Gastrocnemius medialis (tissue), 4 donors: Measurements from ENCODE around the gene EFS. TPM values are rescaled to one million over a fixed set of nuclear protein-coding genes. Genes with fewer than 3 reads are reported as not detected.

ENCODE experiments used
- ATAC-seq, 2 donors: fragments of 150-250 bp; one replicate each; pipeline ENCODE4 v1.9.1; 2016
- DNase-seq, 2 donors: peaks; one replicate each; pipeline ENCODE4 v3.0.0-alpha.2; 2019
- H3K27ac ChIP-seq, 4 donors: fragments of 200-600 bp; sonication (generic); 1 replicate in 1 of 4; 2 replicates in 3 of 4; pipeline ENCODE4 v1.5.1; 2016 to 2018; ENCODE audit warnings: mild to moderate bottlenecking in 2 of 4, moderate library complexity in 1 of 4
- H3K27me3 ChIP-seq, 3 donors: fragments of 200-600 bp; sonication (generic) in 2 of 3; 1 replicate in 1 of 3; 2 replicates in 2 of 3; pipeline versions ENCODE4 v1.5.1 to v1.6.0; 2016 to 2019; ENCODE audit warnings: mild to moderate bottlenecking in 1 of 3, moderate library complexity in 1 of 3
- H3K36me3 ChIP-seq, 2 donors: fragments of 200-600 bp; sonication (generic) in 1 of 2; one replicate each; pipeline ENCODE4 v1.5.1; 2017 to 2018
- H3K4me1 ChIP-seq, 2 donors: fragments of 200-600 bp; sonication (generic) in 1 of 2; one replicate each; pipeline ENCODE4 v1.5.1; 2016 to 2017; ENCODE audit warnings: mild to moderate bottlenecking in 2 of 2
- H3K4me3 ChIP-seq, 4 donors: fragments of 200-600 bp; sonication (generic) in 3 of 4; 1 replicate in 1 of 4; 2 replicates in 3 of 4; pipeline ENCODE4 v1.5.1; 2016 to 2019; ENCODE audit warnings: mild to moderate bottlenecking in 2 of 4
- H3K9me3 ChIP-seq, 3 donors: fragments of 200-600 bp; sonication (generic) in 2 of 3; 1 replicate in 1 of 3; 2 replicates in 2 of 3; pipeline ENCODE4 v1.5.1; 2016 to 2019
- POLR2A ChIP-seq, 2 donors: fragments of 450-650 bp; IDR thresholded peaks; one replicate each; pipeline ENCODE4 v1.6.1; 2017; ENCODE audit warnings: antibody characterized with exemption in 2 of 2, mild to moderate bottlenecking in 2 of 2, moderate library complexity in 2 of 2
- in situ Hi-C, 4 donors: fragments of 200-750 bp; cut with MboI; loops; one replicate each; pipeline versions ENCODE4 v1.15.0 to v1.8.0; 2017; ENCODE audit warnings: low sequenced_read_pairs in 4 of 4
- intact Hi-C: fragments of 100-400 bp; cut with DNase I; formaldehyde crosslinking; loops from one replicate; pipeline ENCODE4 v1.15.1; 2023; ENCODE audit warnings: low total_unique reads
- total RNA-seq, 4 donors: library from RNA; depleted of rRNA; stranded (reverse); fragments of >200 nt; gene quantifications; one replicate each; pipeline versions ENCODE4 v1.1.0 to v1.2.3, GENCODE V29; 2016
- TF ChIP-seq, protein P1 (sequence below), 5 experiments: fragments of 450-650 bp in 3 of 5; fragments of 200-600 bp in 2 of 5; sonication (generic) in 2 of 5; IDR thresholded peaks in 4 of 5; conservative IDR thresholded peaks in 1 of 5; 1 replicate in 4 of 5; 2 replicates in 1 of 5; pipeline ENCODE4 v1.5.1; 2016 to 2019; ENCODE audit warnings: antibody characterized with exemption in 5 of 5, mild to moderate bottlenecking in 3 of 5, moderate library complexity in 3 of 5

Gene EFS
- total RNA-seq, 4 donors from 2014 or later, result 0.31 to 4.1 (median 1.6) TPM

DNA sequence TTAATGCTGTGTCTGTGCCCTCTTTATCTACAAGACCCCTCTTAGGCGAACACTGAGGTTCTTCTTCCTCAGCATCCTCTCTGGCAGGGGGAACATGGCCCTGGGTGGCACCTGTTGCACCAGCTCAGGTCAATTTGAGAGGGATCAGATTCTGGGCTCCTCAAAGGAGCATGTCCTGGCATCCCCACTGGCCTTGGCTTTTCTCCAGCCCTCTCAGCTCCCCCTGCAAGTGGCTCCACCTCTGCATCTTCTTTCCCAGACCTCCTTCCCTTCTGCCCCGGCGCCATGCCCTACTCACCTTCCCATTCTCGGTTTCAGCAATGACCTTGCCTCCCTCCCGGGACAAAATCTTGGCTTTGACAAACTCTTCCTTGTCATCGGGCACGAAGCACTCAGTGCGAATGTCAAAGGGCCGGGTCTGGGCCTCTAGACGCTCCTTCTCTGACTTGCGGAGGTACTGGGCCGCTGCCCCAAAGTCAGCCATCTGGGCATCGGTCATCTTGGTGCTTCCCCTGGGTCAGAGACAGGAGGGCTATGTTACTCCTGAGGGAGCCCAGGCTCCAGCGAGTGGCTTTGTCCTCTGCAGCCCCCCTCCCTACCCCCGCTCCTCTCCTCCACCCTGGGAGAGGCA is 41.9 kb upstream of the EFS start:
- TF ChIP-seq, protein P1, sequence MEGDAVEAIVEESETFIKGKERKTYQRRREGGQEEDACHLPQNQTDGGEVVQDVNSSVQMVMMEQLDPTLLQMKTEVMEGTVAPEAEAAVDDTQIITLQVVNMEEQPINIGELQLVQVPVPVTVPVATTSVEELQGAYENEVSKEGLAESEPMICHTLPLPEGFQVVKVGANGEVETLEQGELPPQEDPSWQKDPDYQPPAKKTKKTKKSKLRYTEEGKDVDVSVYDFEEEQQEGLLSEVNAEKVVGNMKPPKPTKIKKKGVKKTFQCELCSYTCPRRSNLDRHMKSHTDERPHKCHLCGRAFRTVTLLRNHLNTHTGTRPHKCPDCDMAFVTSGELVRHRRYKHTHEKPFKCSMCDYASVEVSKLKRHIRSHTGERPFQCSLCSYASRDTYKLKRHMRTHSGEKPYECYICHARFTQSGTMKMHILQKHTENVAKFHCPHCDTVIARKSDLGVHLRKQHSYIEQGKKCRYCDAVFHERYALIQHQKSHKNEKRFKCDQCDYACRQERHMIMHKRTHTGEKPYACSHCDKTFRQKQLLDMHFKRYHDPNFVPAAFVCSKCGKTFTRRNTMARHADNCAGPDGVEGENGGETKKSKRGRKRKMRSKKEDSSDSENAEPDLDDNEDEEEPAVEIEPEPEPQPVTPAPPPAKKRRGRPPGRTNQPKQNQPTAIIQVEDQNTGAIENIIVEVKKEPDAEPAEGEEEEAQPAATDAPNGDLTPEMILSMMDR (IDR thresholded peaks at IDR 0.05 in 4 of 5, conservative IDR thresholded peaks at IDR 0.05 in 1 of 5), result no peak
- intact Hi-C loops (loop anchor here (2.0 kb wide), 1 partner anchor 38 kb away; no protein-coding TSS in a partner anchor), in situ Hi-C loops (no loop called here)
- Histone ChIP-seq H3K36me3 (no peaks in the 10 kb centered on the region), H3K27ac (peak overlapping the region; percentile 79 to 90 (median 84)), H3K4me3 (peak overlapping the region in 2 of 4 donors; percentile 18 to 47), H3K9me3 (no peaks in the 10 kb centered on the region), H3K4me1 (peaks cover 10 to 47% of the 10 kb centered on the region in 2 donors), H3K27me3 (no peaks in the 10 kb centered on the region)
- DNase-seq, result peak; percentile 38 to 77
- ATAC-seq, result peak in 1 of 2 donors; percentile 1

DNA sequence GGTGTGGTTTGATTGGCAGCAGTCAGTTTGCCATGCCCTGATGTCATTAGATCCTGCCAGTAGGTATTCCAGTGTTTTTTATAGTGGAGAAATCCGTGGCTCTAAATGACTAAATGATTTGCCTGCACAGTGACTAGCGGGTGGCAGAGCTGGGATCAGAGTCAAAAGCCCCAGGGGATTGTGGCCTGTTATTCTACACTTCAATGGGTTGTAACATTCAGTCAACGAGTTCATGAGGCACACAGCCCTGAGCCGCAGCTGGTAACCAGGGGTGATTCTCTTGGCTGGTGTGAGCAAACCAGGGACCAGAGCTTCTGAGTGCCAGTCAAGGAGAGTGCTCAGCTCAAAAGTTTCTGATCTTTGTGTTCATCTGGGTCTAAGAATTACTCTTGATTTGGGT is 41.3 kb upstream of the EFS start:
- no peak for TF ChIP-seq POLR2A (IDR thresholded peaks at IDR 0.05)
- TF ChIP-seq, protein P1 (IDR thresholded peaks at IDR 0.05 in 4 of 5, conservative IDR thresholded peaks at IDR 0.05 in 1 of 5), result no peak
- intact Hi-C loops, result loop anchor here (2.0 kb wide), 1 partner anchor 39 kb away; no protein-coding TSS in a partner anchor

DNA sequence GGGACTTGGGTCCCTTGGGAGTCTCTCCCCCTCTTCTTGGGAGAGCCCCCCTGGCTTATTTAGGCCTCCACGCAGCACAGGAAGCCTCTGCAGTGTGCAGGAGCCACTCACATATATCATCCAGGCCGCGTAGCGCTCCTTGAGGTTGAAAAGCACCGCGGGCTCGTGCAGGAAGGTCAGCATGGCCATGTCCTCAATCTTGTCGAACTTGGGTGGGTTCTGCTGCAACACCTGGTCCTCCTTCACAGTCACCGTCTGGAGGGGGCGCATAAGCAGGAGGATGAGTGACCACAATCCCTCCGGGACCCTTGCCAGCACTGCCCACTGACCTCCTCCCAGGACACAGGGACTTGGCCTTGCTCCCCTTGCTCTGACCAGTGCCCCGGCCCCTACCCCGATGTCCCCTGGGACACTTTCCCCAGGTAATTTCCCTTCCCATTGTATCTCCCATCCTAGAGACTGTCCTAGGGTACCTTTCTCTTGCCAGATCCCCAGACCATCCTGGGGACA is 40.6 kb upstream of the EFS start:
- TF ChIP-seq, protein P1 (IDR thresholded peaks at IDR 0.05 in 4 of 5, conservative IDR thresholded peaks at IDR 0.05 in 1 of 5), result no peak
- no peak for TF ChIP-seq POLR2A (IDR thresholded peaks at IDR 0.05)
- H3K36me3 ChIP-seq, result no peaks in the 10 kb centered on the region
- no peak for ATAC-seq
- DNase-seq, result peak in 1 of 2 donors; percentile 47
- H3K27ac ChIP-seq, result peak overlapping the region; percentile 79 to 90 (median 84)
- intact Hi-C loops (loop anchor here (2.0 kb wide), 1 partner anchor 39 kb away; no protein-coding TSS in a partner anchor), in situ Hi-C loops (no loop called here)
- H3K4me3 ChIP-seq, result peak overlapping the region in 1 of 4 donors; percentile 47
- H3K4me1 ChIP-seq, result peaks cover 10 to 34% of the 10 kb centered on the region in 2 donors
- no peaks in the 10 kb centered on the region for H3K27me3 ChIP-seq
- no peaks in the 10 kb centered on the region for H3K9me3 ChIP-seq

More for the DNA sequence above, 41.3 kb upstream of the EFS start:
- Histone ChIP-seq H3K4me3 (peak overlapping the region in 2 of 4 donors; percentile 18 to 47), H3K4me1 (peaks cover 10 to 41% of the 10 kb centered on the region in 2 donors), H3K36me3 (no peaks in the 10 kb centered on the region), H3K27ac (peak overlapping the region; percentile 79 to 90 (median 84)), H3K27me3 (no peaks in the 10 kb centered on the region), H3K9me3 (no peaks in the 10 kb centered on the region)
- ATAC-seq (peak; percentile 2 to 38), DNase-seq (peak in 1 of 2 donors; percentile 62)
- in situ Hi-C loops, result no loop called here

DNA sequence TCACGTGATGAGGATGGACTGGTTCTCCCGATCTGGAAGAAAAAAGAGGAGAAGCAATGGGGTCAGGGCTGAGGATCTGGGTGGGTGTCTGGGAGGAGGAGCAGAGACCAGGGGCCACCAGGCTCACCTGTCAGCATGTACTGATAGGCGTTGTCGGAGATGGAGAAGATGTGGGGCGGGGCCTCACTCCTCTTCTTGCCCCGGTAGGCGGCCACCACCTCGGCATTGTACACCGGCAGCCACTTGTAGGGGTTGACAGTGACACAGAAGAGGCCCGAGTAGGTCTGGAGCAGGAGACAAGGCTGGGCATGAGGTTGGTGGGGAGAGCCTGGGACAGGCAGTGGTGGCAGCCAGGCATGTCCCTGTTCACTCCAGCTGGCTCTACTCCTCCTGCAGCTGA is 40.1 kb upstream of the EFS start:
- H3K27me3 ChIP-seq, result no peaks in the 10 kb centered on the region
- in situ Hi-C loops (no loop called here), intact Hi-C loops (no loop called here)
- H3K9me3 ChIP-seq, result no peaks in the 10 kb centered on the region
- H3K4me1 ChIP-seq, result peaks cover 10 to 34% of the 10 kb centered on the region in 2 donors
- DNase-seq, result no peak
- peak overlapping the region; percentile 79 to 90 (median 84) for H3K27ac ChIP-seq
- ATAC-seq, result no peak
- H3K36me3 ChIP-seq, result no peaks in the 10 kb centered on the region
- TF ChIP-seq, protein P1 (IDR thresholded peaks at IDR 0.05 in 4 of 5, conservative IDR thresholded peaks at IDR 0.05 in 1 of 5), result no peak
- TF ChIP-seq POLR2A (IDR thresholded peaks at IDR 0.05), result no peak
- peak overlapping the region in 1 of 4 donors; percentile 47 for H3K4me3 ChIP-seq
